ENCODE results near the gene CCSER1. TPM values are rescaled to one million over a fixed set of nuclear protein-coding genes. Genes with fewer than 3 reads are reported as not detected.
"Not testable (repeated sequence)": the region's sequence is repeated elsewhere in the genome, so short reads cannot be mapped to it uniquely, and the experiment has no call there.

The CCSER1 gene
- total RNA-seq, 2 experiments from 2014 or later = not detected

- Mint-ChIP-seq H3K4me3 (no peak overlapping the region), H3K9me3 (ENCODE audit: insufficient read depth) (peaks cover 4% of the 10 kb centered on the region), H3K36me3 (ENCODE audit: low read depth) (no peaks in the 10 kb centered on the region), H3K27ac (no peak overlapping the region), H3K27me3 (ENCODE audit: low read depth) (no peaks in the 10 kb centered on the region), H3K4me1 (ENCODE audit: low read depth) (no peaks in the 10 kb centered on the region)
- ATAC-seq (no peak), DNase-seq (no peak)
- POLR2A ChIA-PET = no interaction called here
- CTCF ChIA-PET = no interaction called here
Measured at GRCh38 chr4:90606781-90607180, 479.6 kb downstream of the CCSER1 start.

- Mint-ChIP-seq H3K4me3 (no peak overlapping the region), H3K27ac (no peak overlapping the region), H3K27me3 (ENCODE audit: low read depth) (no peaks in the 10 kb centered on the region), H3K36me3 (ENCODE audit: low read depth) (no peaks in the 10 kb centered on the region), H3K9me3 (ENCODE audit: insufficient read depth) (peaks cover 8% of the 10 kb centered on the region), H3K4me1 (ENCODE audit: low read depth) (no peaks in the 10 kb centered on the region)
- ATAC-seq (no peak), DNase-seq (no peak)
- ChIA-PET POLR2A (no interaction called here), CTCF (no interaction called here)
Measured at GRCh38 chr4:90614371-90614770, 487.2 kb downstream of the CCSER1 start.

GRCh38 chr4:90621080-90621479, 493.9 kb downstream of the CCSER1 start:
- ATAC-seq = no peak
- Mint-ChIP-seq H3K36me3 (ENCODE audit: low read depth) (no peaks in the 10 kb centered on the region), H3K4me3 (no peak overlapping the region), H3K4me1 (ENCODE audit: low read depth) (no peaks in the 10 kb centered on the region), H3K27me3 (ENCODE audit: low read depth) (no peaks in the 10 kb centered on the region), H3K27ac (no peak overlapping the region), H3K9me3 (ENCODE audit: insufficient read depth) (peaks cover 6% of the 10 kb centered on the region)
- no peak for DNase-seq
- CTCF ChIA-PET = no interaction called here
- POLR2A ChIA-PET = no interaction called here

- Mint-ChIP-seq H3K36me3 (ENCODE audit: low read depth) (no peaks in the 10 kb centered on the region), H3K27me3 (ENCODE audit: low read depth) (no peaks in the 10 kb centered on the region), H3K27ac (no peak overlapping the region), H3K4me1 (ENCODE audit: low read depth) (no peaks in the 10 kb centered on the region), H3K9me3 (ENCODE audit: insufficient read depth) (no peaks in the 10 kb centered on the region), H3K4me3 (no peak overlapping the region)
- ChIA-PET POLR2A (no interaction called here), CTCF (no interaction called here)
- ATAC-seq (no peak), DNase-seq (no peak)
Measured at GRCh38 chr4:90624781-90625180, 497.6 kb downstream of the CCSER1 start.

GRCh38 chr4:90641861-90642599, 514.8 kb downstream of the CCSER1 start:
- POLR2A ChIA-PET = no interaction called here
- Mint-ChIP-seq H3K36me3 (ENCODE audit: low read depth) (no peaks in the 10 kb centered on the region), H3K27ac (no peak overlapping the region), H3K4me3 (no peak overlapping the region), H3K4me1 (ENCODE audit: low read depth) (no peaks in the 10 kb centered on the region), H3K27me3 (ENCODE audit: low read depth) (no peaks in the 10 kb centered on the region), H3K9me3 (ENCODE audit: insufficient read depth) (peaks cover 3% of the 10 kb centered on the region)
- CTCF ChIA-PET = no interaction called here
- no peak for ATAC-seq
- DNase-seq = no peak

GRCh38 chr4:90643156-90643555, 516.0 kb downstream of the CCSER1 start:
- no peak for ATAC-seq
- Mint-ChIP-seq H3K27me3 (ENCODE audit: low read depth) (no peaks in the 10 kb centered on the region), H3K4me3 (no peak overlapping the region), H3K4me1 (ENCODE audit: low read depth) (no peaks in the 10 kb centered on the region), H3K27ac (no peak overlapping the region), H3K36me3 (ENCODE audit: low read depth) (no peaks in the 10 kb centered on the region), H3K9me3 (ENCODE audit: insufficient read depth) (peaks cover 4% of the 10 kb centered on the region)
- POLR2A ChIA-PET = no interaction called here
- DNase-seq = no peak
- CTCF ChIA-PET = no interaction called here

- ATAC-seq (no peak), DNase-seq (no peak)
- Mint-ChIP-seq H3K36me3 (ENCODE audit: low read depth) (no peaks in the 10 kb centered on the region), H3K4me1 (ENCODE audit: low read depth) (no peaks in the 10 kb centered on the region), H3K9me3 (ENCODE audit: insufficient read depth) (peaks cover 17% of the 10 kb centered on the region), H3K27ac (no peak overlapping the region), H3K4me3 (no peak overlapping the region), H3K27me3 (ENCODE audit: low read depth) (no peaks in the 10 kb centered on the region)
- ChIA-PET CTCF (no interaction called here), POLR2A (no interaction called here)
Measured at GRCh38 chr4:90648311-90648710, 521.1 kb downstream of the CCSER1 start.

GRCh38 chr4:90648791-90649190, 521.6 kb downstream of the CCSER1 start:
- ATAC-seq = no peak
- no peaks in the 10 kb centered on the region for H3K4me1 Mint-ChIP-seq (ENCODE audit: low read depth)
- no peaks in the 10 kb centered on the region for H3K36me3 Mint-ChIP-seq (ENCODE audit: low read depth)
- H3K9me3 Mint-ChIP-seq (ENCODE audit: insufficient read depth) = peaks cover 17% of the 10 kb centered on the region
- ChIA-PET CTCF (no interaction called here), POLR2A (no interaction called here)
- no peak overlapping the region for H3K4me3 Mint-ChIP-seq
- no peaks in the 10 kb centered on the region for H3K27me3 Mint-ChIP-seq (ENCODE audit: low read depth)
- H3K27ac Mint-ChIP-seq = no peak overlapping the region
- DNase-seq = no peak

GRCh38 chr4:90660672-90661071, 533.5 kb downstream of the CCSER1 start:
- Mint-ChIP-seq H3K9me3 (ENCODE audit: insufficient read depth) (no peaks in the 10 kb centered on the region), H3K36me3 (ENCODE audit: low read depth) (no peaks in the 10 kb centered on the region), H3K4me3 (no peak overlapping the region), H3K27ac (no peak overlapping the region), H3K27me3 (ENCODE audit: low read depth) (no peaks in the 10 kb centered on the region), H3K4me1 (ENCODE audit: low read depth) (no peaks in the 10 kb centered on the region)
- ChIA-PET CTCF (no interaction called here), POLR2A (no interaction called here)
- DNase-seq (no peak), ATAC-seq (no peak)

GRCh38 chr4:90670183-90670582, 543.0 kb downstream of the CCSER1 start:
- H3K4me1 Mint-ChIP-seq (ENCODE audit: low read depth) = no peaks in the 10 kb centered on the region
- CTCF ChIA-PET = no interaction called here

GRCh38 chr4:90689739-90690138, 562.5 kb downstream of the CCSER1 start:
- ChIA-PET CTCF (no interaction called here), POLR2A (no interaction called here)
- Mint-ChIP-seq H3K9me3 (ENCODE audit: insufficient read depth) (no peaks in the 10 kb centered on the region), H3K4me1 (ENCODE audit: low read depth) (no peaks in the 10 kb centered on the region), H3K4me3 (no peak overlapping the region), H3K27ac (no peak overlapping the region), H3K27me3 (ENCODE audit: low read depth) (no peaks in the 10 kb centered on the region), H3K36me3 (ENCODE audit: low read depth) (no peaks in the 10 kb centered on the region)
- ATAC-seq = no peak
- DNase-seq = no peak

More at GRCh38 chr4:90670183-90670582, 543.0 kb downstream of the CCSER1 start:
- no peaks in the 10 kb centered on the region for H3K9me3 Mint-ChIP-seq (ENCODE audit: insufficient read depth)
- no peaks in the 10 kb centered on the region for H3K36me3 Mint-ChIP-seq (ENCODE audit: low read depth)
- H3K27ac Mint-ChIP-seq = no peak overlapping the region
- H3K27me3 Mint-ChIP-seq (ENCODE audit: low read depth) = no peaks in the 10 kb centered on the region
- ATAC-seq = no peak
- H3K4me3 Mint-ChIP-seq = no peak overlapping the region
- DNase-seq = no peak
- POLR2A ChIA-PET = no interaction called here

GRCh38 chr4:90695411-90695810, 568.2 kb downstream of the CCSER1 start:
- no peak for ATAC-seq
- POLR2A ChIA-PET = no interaction called here

GRCh38 chr4:90705501-90705900, 578.3 kb downstream of the CCSER1 start:
- POLR2A ChIA-PET; H3K36me3 Mint-ChIP-seq (ENCODE audit: low read depth); H3K4me3 Mint-ChIP-seq; DNase-seq; ATAC-seq; H3K4me1 Mint-ChIP-seq (ENCODE audit: low read depth); CTCF ChIA-PET; H3K9me3 Mint-ChIP-seq (ENCODE audit: insufficient read depth); H3K27me3 Mint-ChIP-seq (ENCODE audit: low read depth); H3K27ac Mint-ChIP-seq: not testable (repeated sequence)

More at GRCh38 chr4:90695411-90695810, 568.2 kb downstream of the CCSER1 start:
- CTCF ChIA-PET = no interaction called here
- H3K9me3 Mint-ChIP-seq (ENCODE audit: insufficient read depth) = no peaks in the 10 kb centered on the region
- no peak for DNase-seq
- H3K27me3 Mint-ChIP-seq (ENCODE audit: low read depth) = no peaks in the 10 kb centered on the region
- H3K27ac Mint-ChIP-seq = no peak overlapping the region
- no peak overlapping the region for H3K4me3 Mint-ChIP-seq
- no peaks in the 10 kb centered on the region for H3K36me3 Mint-ChIP-seq (ENCODE audit: low read depth)
- H3K4me1 Mint-ChIP-seq (ENCODE audit: low read depth) = no peaks in the 10 kb centered on the region

All from activated CD8-positive, alpha-beta T cell treated with anti-CD3 and anti-CD28 coated beads, Interleukin-2, amount 10 ng/mL, durations not matched to agents 7 days and 5 days (primary cell).